HEK293 (cell line): ENCODE results near the gene PARD3B.

Source experiments
- BCL11A ChIP-seq: fragments of 450-650 bp; formaldehyde crosslinking; IDR thresholded peaks from 2 replicates; pipeline ENCODE4 v1.5.1; 2016; ENCODE audit warnings: low read depth, missing biosample characterization, missing genetic modification characterization
- PRDM1 ChIP-seq: fragments of 450-650 bp; formaldehyde crosslinking; IDR thresholded peaks from 2 replicates; pipeline ENCODE4; 2016; ENCODE audit warnings: missing biosample characterization, missing genetic modification characterization
- ZFHX2 ChIP-seq: fragments of 450-650 bp; formaldehyde crosslinking; conservative IDR thresholded peaks from 2 replicates; pipeline ENCODE4 v1.5.1; 2016; ENCODE audit warnings: missing biosample characterization, missing genetic modification characterization
- ZNF138 ChIP-seq: fragments of 450-650 bp; formaldehyde crosslinking; IDR thresholded peaks from 2 replicates; pipeline ENCODE4 v1.5.1; 2016; ENCODE audit warnings: missing biosample characterization, missing genetic modification characterization, borderline replicate concordance
- ZNF19 ChIP-seq: fragments of 450-650 bp; formaldehyde crosslinking; IDR thresholded peaks from 2 replicates; pipeline ENCODE4; 2016; ENCODE audit warnings: missing biosample characterization, missing genetic modification characterization, low read depth
- ZNF211 ChIP-seq: fragments of 450-650 bp; formaldehyde crosslinking; IDR thresholded peaks from 2 replicates; pipeline ENCODE4 v1.5.1; 2016; ENCODE audit warnings: low read depth, missing biosample characterization, missing genetic modification characterization
- ZNF239 ChIP-seq: fragments of 450-650 bp; formaldehyde crosslinking; IDR thresholded peaks from 2 replicates; pipeline ENCODE4 v1.5.1; 2016; ENCODE audit warnings: missing biosample characterization, missing genetic modification characterization
- ZNF416 ChIP-seq: fragments of 450-650 bp; formaldehyde crosslinking; IDR thresholded peaks from 2 replicates; pipeline ENCODE4 v1.5.1; 2016; ENCODE audit warnings: missing biosample characterization, missing genetic modification characterization
- ZNF423 ChIP-seq: fragments of 450-650 bp; formaldehyde crosslinking; IDR thresholded peaks from 2 replicates; pipeline ENCODE4 v1.5.1; 2016; ENCODE audit warnings: missing biosample characterization, missing genetic modification characterization
- ZNF514 ChIP-seq: fragments of 450-650 bp; formaldehyde crosslinking; IDR thresholded peaks from 2 replicates; pipeline ENCODE4 v1.5.1; 2016; ENCODE audit warnings: missing biosample characterization, missing genetic modification characterization
- ZNF610 ChIP-seq: fragments of 450-650 bp; formaldehyde crosslinking; IDR thresholded peaks from 2 replicates; pipeline ENCODE4 v1.5.1; 2016; ENCODE audit warnings: missing biosample characterization, missing genetic modification characterization, borderline replicate concordance
- ZNF623 ChIP-seq: fragments of 450-650 bp; formaldehyde crosslinking; IDR thresholded peaks from 2 replicates; pipeline ENCODE4 v1.5.1; 2016; ENCODE audit warnings: missing biosample characterization, missing genetic modification characterization
- ZNF664 ChIP-seq: fragments of 450-650 bp; formaldehyde crosslinking; IDR thresholded peaks from 2 replicates; pipeline ENCODE4 v1.5.1; 2016; ENCODE audit warnings: missing biosample characterization, missing genetic modification characterization
- ZNF777 ChIP-seq: fragments of 450-650 bp; formaldehyde crosslinking; IDR thresholded peaks from 2 replicates; pipeline ENCODE4 v1.5.1; 2017; ENCODE audit warnings: missing biosample characterization, missing genetic modification characterization, borderline replicate concordance
- ZNF843 ChIP-seq: fragments of 450-650 bp; formaldehyde crosslinking; IDR thresholded peaks from 2 replicates; pipeline ENCODE4 v1.5.1; 2016; ENCODE audit warnings: missing biosample characterization, missing genetic modification characterization
- TF ChIP-seq, protein P1 (sequence below): fragments of 450-650 bp; formaldehyde crosslinking; IDR thresholded peaks from 2 replicates; pipeline ENCODE4 v1.5.1; 2017; ENCODE audit warnings: missing biosample characterization, mild to moderate bottlenecking, missing genetic modification characterization, moderate library complexity
- TF ChIP-seq, protein P2 (sequence below): fragments of 450-650 bp; formaldehyde crosslinking; IDR thresholded peaks from 2 replicates; pipeline ENCODE4 v1.5.1; 2016; ENCODE audit warnings: missing biosample characterization, missing genetic modification characterization, low read depth
- TF ChIP-seq, protein P3 (sequence below): fragments of 450-650 bp; formaldehyde crosslinking; IDR thresholded peaks from 2 replicates; pipeline ENCODE4 v1.5.1; 2016; ENCODE audit warnings: missing biosample characterization, missing genetic modification characterization
- TF ChIP-seq, protein P4 (sequence below): fragments of 450-650 bp; formaldehyde crosslinking; IDR thresholded peaks from 2 replicates; pipeline ENCODE4 v1.5.1; 2017; ENCODE audit warnings: missing biosample characterization, missing genetic modification characterization
- TF ChIP-seq, protein P5 (sequence below): sonication (generic); formaldehyde crosslinking; IDR thresholded peaks from 2 replicates; pipeline ENCODE4 v1.8.1; 2022; ENCODE audit warnings: mild to moderate bottlenecking, moderate library complexity, missing genetic modification reagents
- TF ChIP-seq, protein P6 (sequence below): fragments of 450-650 bp; formaldehyde crosslinking; IDR thresholded peaks from 2 replicates; pipeline ENCODE4 v1.5.1; 2016; ENCODE audit warnings: missing biosample characterization, missing genetic modification characterization
- TF ChIP-seq, protein P7 (sequence below): fragments of 450-650 bp; formaldehyde crosslinking; IDR thresholded peaks from 2 replicates; pipeline ENCODE4 v1.5.1; 2016; ENCODE audit warnings: missing biosample characterization, missing genetic modification characterization
- TF ChIP-seq, protein P8 (sequence below): fragments of 450-650 bp; formaldehyde crosslinking; IDR thresholded peaks from 2 replicates; pipeline ENCODE4 v1.5.1; 2016; ENCODE audit warnings: missing biosample characterization, missing genetic modification characterization

PARD3B gene

DNA sequence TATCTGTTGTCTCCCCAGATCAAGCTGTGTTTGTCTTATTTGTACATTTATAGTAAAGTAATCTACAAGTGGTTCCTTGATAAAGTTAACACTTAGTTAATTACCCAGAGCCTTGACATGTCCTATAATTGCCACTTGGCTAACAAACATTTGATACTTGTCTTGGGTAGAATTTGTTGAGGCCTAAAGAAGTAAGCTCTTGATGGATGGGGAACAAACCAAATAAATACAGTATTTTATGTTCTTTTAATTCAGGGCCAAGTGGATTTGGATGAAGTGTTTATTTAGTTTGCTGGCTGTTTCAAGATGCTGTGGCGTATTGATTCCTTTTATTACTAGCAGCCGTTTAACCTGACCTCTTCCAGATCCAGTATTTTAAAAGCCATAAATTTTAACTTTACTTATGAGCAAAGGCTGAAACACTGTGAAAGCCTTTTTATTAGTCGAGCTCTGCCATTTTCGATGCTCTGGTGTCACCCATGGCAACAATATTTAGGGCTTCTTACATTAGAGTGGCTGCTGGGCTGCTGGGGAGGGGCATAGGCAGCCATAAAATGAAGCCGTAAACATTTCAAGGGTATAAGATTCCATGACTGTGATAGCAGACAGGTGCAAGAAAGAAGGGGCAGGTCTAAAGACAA lies 735.4 kb downstream of the PARD3B start (continued):
- TF ChIP-seq, protein P1, sequence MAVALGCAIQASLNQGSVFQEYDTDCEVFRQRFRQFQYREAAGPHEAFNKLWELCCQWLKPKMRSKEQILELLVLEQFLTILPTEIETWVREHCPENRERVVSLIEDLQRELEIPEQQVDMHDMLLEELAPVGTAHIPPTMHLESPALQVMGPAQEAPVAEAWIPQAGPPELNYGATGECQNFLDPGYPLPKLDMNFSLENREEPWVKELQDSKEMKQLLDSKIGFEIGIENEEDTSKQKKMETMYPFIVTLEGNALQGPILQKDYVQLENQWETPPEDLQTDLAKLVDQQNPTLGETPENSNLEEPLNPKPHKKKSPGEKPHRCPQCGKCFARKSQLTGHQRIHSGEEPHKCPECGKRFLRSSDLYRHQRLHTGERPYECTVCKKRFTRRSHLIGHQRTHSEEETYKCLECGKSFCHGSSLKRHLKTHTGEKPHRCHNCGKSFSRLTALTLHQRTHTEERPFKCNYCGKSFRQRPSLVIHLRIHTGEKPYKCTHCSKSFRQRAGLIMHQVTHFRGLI (tag by site-specific recombination): no peak
- TF ChIP-seq, protein P2, sequence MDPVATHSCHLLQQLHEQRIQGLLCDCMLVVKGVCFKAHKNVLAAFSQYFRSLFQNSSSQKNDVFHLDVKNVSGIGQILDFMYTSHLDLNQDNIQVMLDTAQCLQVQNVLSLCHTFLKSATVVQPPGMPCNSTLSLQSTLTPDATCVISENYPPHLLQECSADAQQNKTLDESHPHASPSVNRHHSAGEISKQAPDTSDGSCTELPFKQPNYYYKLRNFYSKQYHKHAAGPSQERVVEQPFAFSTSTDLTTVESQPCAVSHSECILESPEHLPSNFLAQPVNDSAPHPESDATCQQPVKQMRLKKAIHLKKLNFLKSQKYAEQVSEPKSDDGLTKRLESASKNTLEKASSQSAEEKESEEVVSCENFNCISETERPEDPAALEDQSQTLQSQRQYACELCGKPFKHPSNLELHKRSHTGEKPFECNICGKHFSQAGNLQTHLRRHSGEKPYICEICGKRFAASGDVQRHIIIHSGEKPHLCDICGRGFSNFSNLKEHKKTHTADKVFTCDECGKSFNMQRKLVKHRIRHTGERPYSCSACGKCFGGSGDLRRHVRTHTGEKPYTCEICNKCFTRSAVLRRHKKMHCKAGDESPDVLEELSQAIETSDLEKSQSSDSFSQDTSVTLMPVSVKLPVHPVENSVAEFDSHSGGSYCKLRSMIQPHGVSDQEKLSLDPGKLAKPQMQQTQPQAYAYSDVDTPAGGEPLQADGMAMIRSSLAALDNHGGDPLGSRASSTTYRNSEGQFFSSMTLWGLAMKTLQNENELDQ: no peak
- TF ChIP-seq, protein P3, sequence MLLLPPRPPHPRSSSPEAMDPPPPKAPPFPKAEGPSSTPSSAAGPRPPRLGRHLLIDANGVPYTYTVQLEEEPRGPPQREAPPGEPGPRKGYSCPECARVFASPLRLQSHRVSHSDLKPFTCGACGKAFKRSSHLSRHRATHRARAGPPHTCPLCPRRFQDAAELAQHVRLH (tag by site-specific recombination): peak; percentile 91
- TF ChIP-seq ZNF416 (tag by site-specific recombination) (no peak), ZNF423 (tag by site-specific recombination) (0 out of 2 replicates have a peak, but pooled peaks have one; percentile 28), ZNF623 (tag by site-specific recombination) (no peak), ZNF239 (tag by site-specific recombination) (no peak), BCL11A (tag by site-specific recombination) (no peak), ZFHX2 (tag by site-specific recombination) (no peak), ZNF843 (tag by site-specific recombination) (peak; percentile 99), ZNF514 (no peak), ZNF610 (tag by site-specific recombination) (no peak), PRDM1 (tag by site-specific recombination) (no peak), ZNF664 (no peak), ZNF19 (tag by site-specific recombination) (no peak; the same call in 1 of the 2 replicates), ZNF777 (tag by site-specific recombination) (no peak), ZNF211 (no peak), ZNF138 (tag by site-specific recombination) (no peak)
- TF ChIP-seq, protein P4, sequence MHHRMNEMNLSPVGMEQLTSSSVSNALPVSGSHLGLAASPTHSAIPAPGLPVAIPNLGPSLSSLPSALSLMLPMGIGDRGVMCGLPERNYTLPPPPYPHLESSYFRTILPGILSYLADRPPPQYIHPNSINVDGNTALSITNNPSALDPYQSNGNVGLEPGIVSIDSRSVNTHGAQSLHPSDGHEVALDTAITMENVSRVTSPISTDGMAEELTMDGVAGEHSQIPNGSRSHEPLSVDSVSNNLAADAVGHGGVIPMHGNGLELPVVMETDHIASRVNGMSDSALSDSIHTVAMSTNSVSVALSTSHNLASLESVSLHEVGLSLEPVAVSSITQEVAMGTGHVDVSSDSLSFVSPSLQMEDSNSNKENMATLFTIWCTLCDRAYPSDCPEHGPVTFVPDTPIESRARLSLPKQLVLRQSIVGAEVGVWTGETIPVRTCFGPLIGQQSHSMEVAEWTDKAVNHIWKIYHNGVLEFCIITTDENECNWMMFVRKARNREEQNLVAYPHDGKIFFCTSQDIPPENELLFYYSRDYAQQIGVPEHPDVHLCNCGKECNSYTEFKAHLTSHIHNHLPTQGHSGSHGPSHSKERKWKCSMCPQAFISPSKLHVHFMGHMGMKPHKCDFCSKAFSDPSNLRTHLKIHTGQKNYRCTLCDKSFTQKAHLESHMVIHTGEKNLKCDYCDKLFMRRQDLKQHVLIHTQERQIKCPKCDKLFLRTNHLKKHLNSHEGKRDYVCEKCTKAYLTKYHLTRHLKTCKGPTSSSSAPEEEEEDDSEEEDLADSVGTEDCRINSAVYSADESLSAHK (tag by site-specific recombination): peak; percentile 99
- TF ChIP-seq, protein P5, sequence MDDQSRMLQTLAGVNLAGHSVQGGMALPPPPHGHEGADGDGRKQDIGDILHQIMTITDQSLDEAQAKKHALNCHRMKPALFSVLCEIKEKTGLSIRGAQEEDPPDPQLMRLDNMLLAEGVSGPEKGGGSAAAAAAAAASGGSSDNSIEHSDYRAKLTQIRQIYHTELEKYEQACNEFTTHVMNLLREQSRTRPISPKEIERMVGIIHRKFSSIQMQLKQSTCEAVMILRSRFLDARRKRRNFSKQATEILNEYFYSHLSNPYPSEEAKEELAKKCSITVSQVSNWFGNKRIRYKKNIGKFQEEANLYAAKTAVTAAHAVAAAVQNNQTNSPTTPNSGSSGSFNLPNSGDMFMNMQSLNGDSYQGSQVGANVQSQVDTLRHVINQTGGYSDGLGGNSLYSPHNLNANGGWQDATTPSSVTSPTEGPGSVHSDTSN: no peak
- TF ChIP-seq, protein P6, sequence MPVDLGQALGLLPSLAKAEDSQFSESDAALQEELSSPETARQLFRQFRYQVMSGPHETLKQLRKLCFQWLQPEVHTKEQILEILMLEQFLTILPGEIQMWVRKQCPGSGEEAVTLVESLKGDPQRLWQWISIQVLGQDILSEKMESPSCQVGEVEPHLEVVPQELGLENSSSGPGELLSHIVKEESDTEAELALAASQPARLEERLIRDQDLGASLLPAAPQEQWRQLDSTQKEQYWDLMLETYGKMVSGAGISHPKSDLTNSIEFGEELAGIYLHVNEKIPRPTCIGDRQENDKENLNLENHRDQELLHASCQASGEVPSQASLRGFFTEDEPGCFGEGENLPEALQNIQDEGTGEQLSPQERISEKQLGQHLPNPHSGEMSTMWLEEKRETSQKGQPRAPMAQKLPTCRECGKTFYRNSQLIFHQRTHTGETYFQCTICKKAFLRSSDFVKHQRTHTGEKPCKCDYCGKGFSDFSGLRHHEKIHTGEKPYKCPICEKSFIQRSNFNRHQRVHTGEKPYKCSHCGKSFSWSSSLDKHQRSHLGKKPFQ (tag by site-specific recombination): peak; percentile 70
- TF ChIP-seq, protein P7, sequence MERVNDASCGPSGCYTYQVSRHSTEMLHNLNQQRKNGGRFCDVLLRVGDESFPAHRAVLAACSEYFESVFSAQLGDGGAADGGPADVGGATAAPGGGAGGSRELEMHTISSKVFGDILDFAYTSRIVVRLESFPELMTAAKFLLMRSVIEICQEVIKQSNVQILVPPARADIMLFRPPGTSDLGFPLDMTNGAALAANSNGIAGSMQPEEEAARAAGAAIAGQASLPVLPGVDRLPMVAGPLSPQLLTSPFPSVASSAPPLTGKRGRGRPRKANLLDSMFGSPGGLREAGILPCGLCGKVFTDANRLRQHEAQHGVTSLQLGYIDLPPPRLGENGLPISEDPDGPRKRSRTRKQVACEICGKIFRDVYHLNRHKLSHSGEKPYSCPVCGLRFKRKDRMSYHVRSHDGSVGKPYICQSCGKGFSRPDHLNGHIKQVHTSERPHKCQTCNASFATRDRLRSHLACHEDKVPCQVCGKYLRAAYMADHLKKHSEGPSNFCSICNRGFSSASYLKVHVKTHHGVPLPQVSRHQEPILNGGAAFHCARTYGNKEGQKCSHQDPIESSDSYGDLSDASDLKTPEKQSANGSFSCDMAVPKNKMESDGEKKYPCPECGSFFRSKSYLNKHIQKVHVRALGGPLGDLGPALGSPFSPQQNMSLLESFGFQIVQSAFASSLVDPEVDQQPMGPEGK (tag by site-specific recombination): no peak
- TF ChIP-seq, protein P8, sequence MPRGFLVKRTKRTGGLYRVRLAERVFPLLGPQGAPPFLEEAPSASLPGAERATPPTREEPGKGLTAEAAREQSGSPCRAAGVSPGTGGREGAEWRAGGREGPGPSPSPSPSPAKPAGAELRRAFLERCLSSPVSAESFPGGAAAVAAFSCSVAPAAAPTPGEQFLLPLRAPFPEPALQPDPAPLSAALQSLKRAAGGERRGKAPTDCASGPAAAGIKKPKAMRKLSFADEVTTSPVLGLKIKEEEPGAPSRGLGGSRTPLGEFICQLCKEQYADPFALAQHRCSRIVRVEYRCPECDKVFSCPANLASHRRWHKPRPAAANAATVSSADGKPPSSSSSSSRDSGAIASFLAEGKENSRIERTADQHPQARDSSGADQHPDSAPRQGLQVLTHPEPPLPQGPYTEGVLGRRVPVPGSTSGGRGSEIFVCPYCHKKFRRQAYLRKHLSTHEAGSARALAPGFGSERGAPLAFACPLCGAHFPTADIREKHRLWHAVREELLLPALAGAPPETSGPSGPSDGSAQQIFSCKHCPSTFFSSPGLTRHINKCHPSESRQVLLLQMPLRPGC: no peak
